Epithelial cell of esophagus (primary cell): Measurements from ENCODE around the gene PCDH1.
A peak's percentile ranks its signal among the peaks of the same experiment; 100 is the strongest.

Experiments
- DNase-seq: peaks from one replicate; pipeline ENCODE4 v3.0.0; 2010; ENCODE audit warnings: low read depth
- H3K4me3 ChIP-seq: 2 replicates; pipeline ENCODE4 v1.5.1; 2011; ENCODE audit warnings: mild to moderate bottlenecking, low read length, control low read depth
- CTCF ChIP-seq: IDR thresholded peaks from 2 replicates; pipeline ENCODE4 v1.5.1; 2011; ENCODE audit warnings: low read depth, mild to moderate bottlenecking, low read length, control low read depth, inconsistent platforms; ENCODE audit not compliant: insufficient read depth; ENCODE audit errors: missing control alignments

The PCDH1 gene

GRCh38 chr5:141880961-141881801 is 3.0 kb upstream of the PCDH1 start:
- peak; percentile 38 for DNase-seq
- H3K4me3 ChIP-seq, result no peak overlapping the region
- TF ChIP-seq CTCF, result no peak

- DNase-seq, result no peak
- TF ChIP-seq CTCF, result no peak
- no peak overlapping the region for H3K4me3 ChIP-seq
Observed at GRCh38 chr5:141879941-141880738, 1.9 kb upstream of the PCDH1 start.

GRCh38 chr5:141879426-141879759 is 1.2 kb upstream of the PCDH1 start:
- H3K4me3 ChIP-seq, result no peak overlapping the region
- no peak for TF ChIP-seq CTCF
- no peak for DNase-seq

- peak; percentile 93 for DNase-seq
- TF ChIP-seq CTCF, result peak; percentile 99
- H3K4me3 ChIP-seq, result peak overlapping the region; percentile 38
Observed at GRCh38 chr5:141878711-141879425, 658 bp upstream of the PCDH1 start.

GRCh38 chr5:141877356-141878185 is 639 bp downstream of the PCDH1 start:
- H3K4me3 ChIP-seq, result peak overlapping the region; percentile 58
- no peak for TF ChIP-seq CTCF
- peak; percentile 44 for DNase-seq
